HG02798 (cell line): ENCODE measurements around the gene PROS1.
"Not testable (repeated sequence)": the region's sequence is repeated elsewhere in the genome, so short reads cannot be mapped to it uniquely, and the experiment has no call there.

Experiments used
- ATAC-seq: cut with Tn5 transposase; IDR thresholded peaks from one replicate; pipeline ENCODE4 v1.9.1; 2021; ENCODE audit warnings: mild to moderate bottlenecking; ENCODE audit not compliant: unreplicated experiment, poor library complexity

The PROS1 gene

GRCh38 chr3:93979850-93980676, 6.4 kb upstream of the PROS1 start, which contains the start of gene ARL13B:
TSS of gene ARL13B (plus strand) at chr3:93980155. CDS start at chr3:93980424, 269 bp downstream.
- ATAC-seq: peak; percentile 100

GRCh38 chr3:93969997-93970396, 3.7 kb downstream of the PROS1 start:
- no peak for ATAC-seq

GRCh38 chr3:93969443-93969842, 4.3 kb downstream of the PROS1 start:
- no peak for ATAC-seq

GRCh38 chr3:93965106-93965505, 8.6 kb downstream of the PROS1 start:
- not testable (repeated sequence) for ATAC-seq

- no peak for ATAC-seq
Observed at GRCh38 chr3:93962798-93963197, 10.9 kb downstream of the PROS1 start.

- ATAC-seq: no peak
Observed at GRCh38 chr3:93961489-93961888, 12.2 kb downstream of the PROS1 start.

- ATAC-seq: no peak
Observed at GRCh38 chr3:93961026-93961425, 12.7 kb downstream of the PROS1 start.

GRCh38 chr3:93949958-93950357, 23.7 kb downstream of the PROS1 start:
- not testable (repeated sequence) for ATAC-seq

GRCh38 chr3:93937485-93937884, 36.2 kb downstream of the PROS1 start:
- ATAC-seq: not testable (repeated sequence)

GRCh38 chr3:93936549-93936948, 37.1 kb downstream of the PROS1 start:
- ATAC-seq: no peak

GRCh38 chr3:93934366-93935046, 39.2 kb downstream of the PROS1 start:
- ATAC-seq: no peak

- ATAC-seq: no peak
Observed at GRCh38 chr3:93931597-93932229, 42.0 kb downstream of the PROS1 start.

- no peak for ATAC-seq
Observed at GRCh38 chr3:93930041-93930440, 43.7 kb downstream of the PROS1 start.

GRCh38 chr3:93926789-93927188, 46.9 kb downstream of the PROS1 start:
- no peak for ATAC-seq

GRCh38 chr3:93924491-93924890, 49.2 kb downstream of the PROS1 start:
- ATAC-seq: no peak

- no peak for ATAC-seq
Observed at GRCh38 chr3:93923006-93923405, 50.7 kb downstream of the PROS1 start.

GRCh38 chr3:93917546-93918029, 56.1 kb downstream of the PROS1 start:
- not testable (repeated sequence) for ATAC-seq

- not testable (repeated sequence) for ATAC-seq
Observed at GRCh38 chr3:93913623-93914022, 60.1 kb downstream of the PROS1 start.

- ATAC-seq: no peak
Observed at GRCh38 chr3:93911206-93911605, 62.5 kb downstream of the PROS1 start.

- ATAC-seq: no peak
Observed at GRCh38 chr3:93910097-93910496, 63.6 kb downstream of the PROS1 start.

GRCh38 chr3:93907132-93907531, 66.6 kb downstream of the PROS1 start:
- no peak for ATAC-seq
